A549 (cell line): ENCODE measurements around the gene RPS6KA6. TPM values are rescaled to one million over a fixed set of nuclear protein-coding genes. Genes with fewer than 3 reads are reported as not detected.

Experiments
- ATAC-seq, 2 experiments: fragments of 200-7000 bp in 1 of 2; fragments of >200 bp in 1 of 2; cut with Nextera tagmentation in 1 of 2; cut with Tn5 transposase in 1 of 2; 3 replicates each; pipeline versions ENCODE4 v1.8.0 to v1.9.1; 2018 to 2020; ENCODE audit warnings: mild to moderate bottlenecking in 1 of 2, moderate library complexity in 1 of 2
- CTCF ChIA-PET: fragments of 300-600 bp; sonication (Branson Sonifier 250); formaldehyde crosslinking; extraction: SDS; loops from one replicate; lab custom pipeline; 2021; ENCODE audit warnings: antibody characterized with exemption, inconsistent platforms; lab: Yijun Ruan, JAX
- POLR2A ChIA-PET: fragments of 350-600 bp; formaldehyde crosslinking; extraction: SDS; loops from one replicate; lab custom pipeline; 2021; ENCODE audit warnings: antibody characterized with exemption, inconsistent platforms; lab: Yijun Ruan, JAX
- DNase-seq, 2 experiments: peaks; one replicate each; pipeline versions ENCODE4 v3.0.0 to v3.0.0-alpha.2; 2011 to 2016; ENCODE audit warnings: low read depth in 1 of 2, low spot score in 1 of 2
- FAIRE-seq: peaks from 2 replicates; lab custom pipeline; 2011; peaks lifted over from hg19 to GRCh38; lab: Jason Lieb, UNC
- H3K27ac ChIP-seq, 2 experiments: fragments of >200 bp; sonication (Bioruptor Twin); formaldehyde crosslinking; 3 replicates each; pipeline ENCODE4 v1.5.1; 2016 to 2017
- H3K4me1 ChIP-seq: fragments of >200 bp; sonication (Bioruptor Twin); formaldehyde crosslinking; 3 replicates; pipeline ENCODE4 v1.6.1; 2016
- H3K4me2 ChIP-seq: fragments of >200 bp; sonication (Bioruptor Twin); formaldehyde crosslinking; 3 replicates; pipeline ENCODE4 v1.6.1; 2016
- H3K4me3 ChIP-seq: fragments of >200 bp; sonication (Bioruptor Twin); formaldehyde crosslinking; 3 replicates; pipeline ENCODE4 v1.5.1; 2016
- H3K9me3 ChIP-seq: fragments of >200 bp; sonication (Bioruptor Twin); formaldehyde crosslinking; 3 replicates; pipeline ENCODE4 v1.6.1; 2016
- ATOH8 ChIP-seq: fragments of 250-450 bp; sonication (Bioruptor Pico); IDR thresholded peaks from 2 replicates; pipeline ENCODE4 v1.5.0; 2020; ENCODE audit warnings: low read depth, mild to moderate bottlenecking, moderate library complexity
- BHLHE40 ChIP-seq: IDR thresholded peaks from 2 replicates; pipeline ENCODE4 v1.6.1; 2012; ENCODE audit warnings: low read depth, low read length, inconsistent platforms
- CBX8 ChIP-seq: fragments of 200-600 bp; sonication (generic); IDR thresholded peaks from 2 replicates; pipeline ENCODE4 v1.6.1; 2016
- CEBPB ChIP-seq, 2 experiments: fragments of >200 bp in 1 of 2; sonication (Bioruptor Twin) in 1 of 2; formaldehyde crosslinking in 1 of 2; IDR thresholded peaks; 2 replicates each; pipeline ENCODE4 v1.6.1; 2012 to 2016
- CHD2 ChIP-seq: fragments of 150-350 bp; IDR thresholded peaks from 2 replicates; pipeline ENCODE4 v1.6.1; 2014; ENCODE audit warnings: low read length; ENCODE audit not compliant: partially characterized antibody
- CHD4 ChIP-seq: fragments of 200-600 bp; sonication (generic); IDR thresholded peaks from 2 replicates; pipeline ENCODE4 v1.6.1; 2016; ENCODE audit warnings: antibody characterized with exemption, mild to moderate bottlenecking, borderline replicate concordance
- E2F6 ChIP-seq: IDR thresholded peaks from 2 replicates; pipeline ENCODE4 v1.6.1; 2012; ENCODE audit warnings: low read depth, borderline replicate concordance
- EHF ChIP-seq: fragments of 250-450 bp; sonication (Bioruptor Pico); IDR thresholded peaks from 2 replicates; pipeline ENCODE4 v1.5.0; 2020; ENCODE audit warnings: mild to moderate bottlenecking
- HDAC2 ChIP-seq: fragments of 200-600 bp; sonication (generic); IDR thresholded peaks from 2 replicates; pipeline ENCODE4 v1.6.1; 2016
- HMGXB4 ChIP-seq: fragments of 250-450 bp; sonication (Bioruptor Pico); IDR thresholded peaks from 2 replicates; pipeline ENCODE4 v1.5.0; 2021; ENCODE audit warnings: mild to moderate bottlenecking, moderate library complexity, borderline replicate concordance
- HOXA7 ChIP-seq: fragments of 250-450 bp; sonication (Bioruptor Pico); IDR thresholded peaks from 2 replicates; pipeline ENCODE4 v1.5.0; 2020; ENCODE audit warnings: mild to moderate bottlenecking, moderate library complexity
- HOXB13 ChIP-seq: fragments of 250-450 bp; sonication (Bioruptor Pico); IDR thresholded peaks from 2 replicates; pipeline ENCODE4 v1.5.0; 2020; ENCODE audit warnings: low read depth, mild to moderate bottlenecking, moderate library complexity
- HOXB5 ChIP-seq: fragments of 250-450 bp; sonication (Bioruptor Pico); IDR thresholded peaks from 2 replicates; pipeline ENCODE4 v1.5.0; 2020; ENCODE audit warnings: mild to moderate bottlenecking, moderate library complexity
- JUN ChIP-seq, 2 experiments: fragments of >200 bp; sonication (Bioruptor Twin); formaldehyde crosslinking; IDR thresholded peaks; 2 replicates in 1 of 2; 3 replicates in 1 of 2; pipeline ENCODE4 v1.6.1; 2016 to 2017
- JUNB ChIP-seq: fragments of >200 bp; sonication (Bioruptor Twin); formaldehyde crosslinking; IDR thresholded peaks from 2 replicates; pipeline ENCODE4 v1.6.1; 2016
- KDM1A ChIP-seq: fragments of 200-600 bp; sonication (generic); IDR thresholded peaks from 2 replicates; pipeline ENCODE4 v1.6.1; 2016; ENCODE audit warnings: low read depth, mild to moderate bottlenecking
- NFE2L2 ChIP-seq: fragments of 150-350 bp; conservative IDR thresholded peaks from 2 replicates; pipeline ENCODE4 v1.6.1; 2014; ENCODE audit warnings: low read length
- NR3C1 ChIP-seq: fragments of >200 bp; sonication (Bioruptor Twin); formaldehyde crosslinking; IDR thresholded peaks from 3 replicates; pipeline ENCODE4 v1.6.1; 2017
- POLR2A ChIP-seq: IDR thresholded peaks from 2 replicates; pipeline ENCODE4 v1.6.1; 2012; ENCODE audit warnings: mild to moderate bottlenecking, low read length
- RNF2 ChIP-seq: fragments of 200-600 bp; sonication (generic); IDR thresholded peaks from 2 replicates; pipeline ENCODE4 v1.6.1; 2016; ENCODE audit warnings: low read depth, mild to moderate bottlenecking, antibody characterized with exemption, moderate library complexity, borderline replicate concordance
- TP53 ChIP-seq: fragments of 250-450 bp; sonication (Bioruptor Pico); IDR thresholded peaks from 2 replicates; pipeline ENCODE4 v1.5.0; 2021; ENCODE audit warnings: mild to moderate bottlenecking, moderate library complexity
- USF2 ChIP-seq: fragments of 450-650 bp; IDR thresholded peaks from 2 replicates; pipeline ENCODE4 v1.6.1; 2014; ENCODE audit warnings: antibody characterized with exemption
- ZFP36 ChIP-seq: fragments of 450-650 bp; IDR thresholded peaks from 2 replicates; pipeline ENCODE4 v1.6.1; 2014; ENCODE audit warnings: borderline replicate concordance; ENCODE audit not compliant: partially characterized antibody
- ZNF302 ChIP-seq: fragments of 250-450 bp; sonication (Bioruptor Pico); IDR thresholded peaks from 2 replicates; pipeline ENCODE4 v1.9.0; 2021; ENCODE audit warnings: inconsistent platforms, mild to moderate bottlenecking, moderate library complexity
- WGBS: methylation state at CpG from one replicate; pipeline ENCODE4 v1.1.6; 2017; ENCODE audit errors: missing lambda C conversion rate; 5-methylcytosine and 5-hydroxymethylcytosine counted together
- polyA plus RNA-seq, 4 experiments: library from polyadenylated mRNA; depleted of rRNA in 3 of 4; stranded (reverse); fragments of >200 nt; fragmentation: RNase III in 1 of 4; extraction: RNeasy Plus Mini Kit Qiagen cat#74134 plus additional on column Dnase treatment in 1 of 4; gene quantifications; 2 replicates in 3 of 4; 3 replicates in 1 of 4; pipeline ENCODE4 v1.2.3, GENCODE V29; 2011 to 2017
- TF ChIP-seq, protein P1 (sequence below): fragments of 150-350 bp; IDR thresholded peaks from 2 replicates; pipeline ENCODE4 v1.6.1; 2014; ENCODE audit warnings: low read depth, mild to moderate bottlenecking, low read length
- TF ChIP-seq, protein P2 (sequence below): fragments of >200 bp; sonication (Bioruptor Twin); formaldehyde crosslinking; IDR thresholded peaks from 3 replicates; pipeline ENCODE4 v1.5.1; 2016
- TF ChIP-seq, protein P3 (sequence below): IDR thresholded peaks from 2 replicates; pipeline ENCODE4 v1.6.1; 2012
- TF ChIP-seq, protein P4 (sequence below): fragments of >200 bp; sonication (Bioruptor Twin); formaldehyde crosslinking; IDR thresholded peaks from 2 replicates; pipeline ENCODE4 v1.6.1; 2016

RPS6KA6 gene
- polyA plus RNA-seq, 2 of the 4 experiments (the other 2 are of a cell fraction): 4.6 to 11.3 TPM

GRCh38 chrX:84155938-84156337 is 32.1 kb downstream of the RPS6KA6 start (continued):
- TF ChIP-seq, protein P1, sequence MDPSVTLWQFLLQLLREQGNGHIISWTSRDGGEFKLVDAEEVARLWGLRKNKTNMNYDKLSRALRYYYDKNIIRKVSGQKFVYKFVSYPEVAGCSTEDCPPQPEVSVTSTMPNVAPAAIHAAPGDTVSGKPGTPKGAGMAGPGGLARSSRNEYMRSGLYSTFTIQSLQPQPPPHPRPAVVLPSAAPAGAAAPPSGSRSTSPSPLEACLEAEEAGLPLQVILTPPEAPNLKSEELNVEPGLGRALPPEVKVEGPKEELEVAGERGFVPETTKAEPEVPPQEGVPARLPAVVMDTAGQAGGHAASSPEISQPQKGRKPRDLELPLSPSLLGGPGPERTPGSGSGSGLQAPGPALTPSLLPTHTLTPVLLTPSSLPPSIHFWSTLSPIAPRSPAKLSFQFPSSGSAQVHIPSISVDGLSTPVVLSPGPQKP: no peak
- TF ChIP-seq, all 56 proteins: peak for 0

- ChIA-PET POLR2A (no interaction called here), CTCF (no interaction called here)
- ATAC-seq (no peak), FAIRE-seq (no peak), DNase-seq (no peak)
- TF ChIP-seq HMGXB4: no peak
- TF ChIP-seq RNF2: no peak
- no peak for TF ChIP-seq ZFP36
- TF ChIP-seq JUNB: no peak
- no peak for TF ChIP-seq BHLHE40
- no peak for TF ChIP-seq JUN (IDR thresholded peaks at IDR 0.05)
- TF ChIP-seq CHD4: no peak
- TF ChIP-seq, protein P2, sequence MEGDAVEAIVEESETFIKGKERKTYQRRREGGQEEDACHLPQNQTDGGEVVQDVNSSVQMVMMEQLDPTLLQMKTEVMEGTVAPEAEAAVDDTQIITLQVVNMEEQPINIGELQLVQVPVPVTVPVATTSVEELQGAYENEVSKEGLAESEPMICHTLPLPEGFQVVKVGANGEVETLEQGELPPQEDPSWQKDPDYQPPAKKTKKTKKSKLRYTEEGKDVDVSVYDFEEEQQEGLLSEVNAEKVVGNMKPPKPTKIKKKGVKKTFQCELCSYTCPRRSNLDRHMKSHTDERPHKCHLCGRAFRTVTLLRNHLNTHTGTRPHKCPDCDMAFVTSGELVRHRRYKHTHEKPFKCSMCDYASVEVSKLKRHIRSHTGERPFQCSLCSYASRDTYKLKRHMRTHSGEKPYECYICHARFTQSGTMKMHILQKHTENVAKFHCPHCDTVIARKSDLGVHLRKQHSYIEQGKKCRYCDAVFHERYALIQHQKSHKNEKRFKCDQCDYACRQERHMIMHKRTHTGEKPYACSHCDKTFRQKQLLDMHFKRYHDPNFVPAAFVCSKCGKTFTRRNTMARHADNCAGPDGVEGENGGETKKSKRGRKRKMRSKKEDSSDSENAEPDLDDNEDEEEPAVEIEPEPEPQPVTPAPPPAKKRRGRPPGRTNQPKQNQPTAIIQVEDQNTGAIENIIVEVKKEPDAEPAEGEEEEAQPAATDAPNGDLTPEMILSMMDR: no peak
- TF ChIP-seq, protein P3, sequence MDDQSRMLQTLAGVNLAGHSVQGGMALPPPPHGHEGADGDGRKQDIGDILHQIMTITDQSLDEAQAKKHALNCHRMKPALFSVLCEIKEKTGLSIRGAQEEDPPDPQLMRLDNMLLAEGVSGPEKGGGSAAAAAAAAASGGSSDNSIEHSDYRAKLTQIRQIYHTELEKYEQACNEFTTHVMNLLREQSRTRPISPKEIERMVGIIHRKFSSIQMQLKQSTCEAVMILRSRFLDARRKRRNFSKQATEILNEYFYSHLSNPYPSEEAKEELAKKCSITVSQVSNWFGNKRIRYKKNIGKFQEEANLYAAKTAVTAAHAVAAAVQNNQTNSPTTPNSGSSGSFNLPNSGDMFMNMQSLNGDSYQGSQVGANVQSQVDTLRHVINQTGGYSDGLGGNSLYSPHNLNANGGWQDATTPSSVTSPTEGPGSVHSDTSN: no peak
- no peak for TF ChIP-seq USF2
- no peak for TF ChIP-seq POLR2A
- no peak for TF ChIP-seq NR3C1
- TF ChIP-seq EHF: no peak
- Histone ChIP-seq H3K4me2 (no peak overlapping the region), H3K27ac (no peak overlapping the region), H3K9me3 (no peaks in the 10 kb centered on the region), H3K4me3 (no peak overlapping the region), H3K4me1 (no peaks in the 10 kb centered on the region)
- 92% methylated on average over 1 of the region's 1 CpG for WGBS
These were observed 34.5 kb downstream of the RPS6KA6 start for GRCh38 chrX:84153538-84153937.

GRCh38 chrX:84144991-84145390 is 43.0 kb downstream of the RPS6KA6 start:
- no peak overlapping the region for H3K27ac ChIP-seq
- H3K4me3 ChIP-seq: no peak overlapping the region
- ATAC-seq: no peak
- no peak for DNase-seq
- no peak overlapping the region for H3K4me2 ChIP-seq
- ChIA-PET CTCF (no interaction called here), POLR2A (no interaction called here)
- no peaks in the 10 kb centered on the region for H3K4me1 ChIP-seq
- no peaks in the 10 kb centered on the region for H3K9me3 ChIP-seq
- peak; percentile 28 for FAIRE-seq
- 69% methylated on average over 3 of the region's 3 CpGs for WGBS
- TF ChIP-seq CHD2: no peak
- TF ChIP-seq CHD4: no peak
- TF ChIP-seq, protein P3: no peak
- TF ChIP-seq KDM1A: no peak
- TF ChIP-seq E2F6: no peak
- TF ChIP-seq ZNF302 (CRISPR knock-in tag): no peak
- TF ChIP-seq, protein P4, sequence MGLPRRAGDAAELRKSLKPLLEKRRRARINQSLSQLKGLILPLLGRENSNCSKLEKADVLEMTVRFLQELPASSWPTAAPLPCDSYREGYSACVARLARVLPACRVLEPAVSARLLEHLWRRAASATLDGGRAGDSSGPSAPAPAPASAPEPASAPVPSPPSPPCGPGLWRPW: no peak
- no peak for TF ChIP-seq HDAC2
- TF ChIP-seq ATOH8 (CRISPR knock-in tag): no peak
- TF ChIP-seq BHLHE40: no peak
- no peak for TF ChIP-seq CBX8
- TF ChIP-seq NFE2L2: no peak
- TF ChIP-seq HOXB13: no peak
- TF ChIP-seq TP53 (CRISPR knock-in tag): no peak
- no peak for TF ChIP-seq HOXB5 (CRISPR knock-in tag)
- TF ChIP-seq ZFP36: no peak
- TF ChIP-seq CEBPB (IDR thresholded peaks at IDR 0.05): no peak
- no peak for TF ChIP-seq HOXA7
